B cell (primary cell): ENCODE data around the gene ARID4B. TPM values are rescaled to one million over a fixed set of nuclear protein-coding genes. Genes with fewer than 3 reads are reported as not detected.

ENCODE experiments used
- ATAC-seq: fragments of 200-7000 bp; cut with Tn5 transposase; one replicate; pipeline ENCODE4 v1.10.0; 2021; ENCODE audit warnings: low read depth, mild to moderate bottlenecking, moderate number of reproducible peaks, moderate library complexity
- CTCF ChIA-PET: fragments of 350-600 bp; sonication (Branson Sonifier 250); formaldehyde crosslinking; loops from one replicate; lab custom pipeline; 2021; ENCODE audit warnings: antibody characterized with exemption, inconsistent platforms; lab: Charles Lee
- POLR2A ChIA-PET: fragments of 350-600 bp; sonication (Branson Sonifier 250); formaldehyde crosslinking; loops from one replicate; lab custom pipeline; 2021; ENCODE audit warnings: antibody characterized with exemption; lab: Charles Lee
- DNase-seq: peaks from one replicate; pipeline ENCODE4 v3.0.0; 2013
- H2AFZ ChIP-seq: 2 replicates; pipeline ENCODE4 v1.6.1; 2012; ENCODE audit warnings: mild to moderate bottlenecking, low read depth, low read length; ENCODE audit not compliant: insufficient read depth, poor library complexity, severe bottlenecking
- H3K27ac ChIP-seq, 2 donors: 1 replicate in 1 of 2; 2 replicates in 1 of 2; pipeline ENCODE4 v1.5.1; 2012 to 2013; ENCODE audit warnings: low read length in 2 of 2, mild to moderate bottlenecking in 2 of 2, moderate library complexity in 1 of 2
- H3K27me3 ChIP-seq, 4 experiments: fragments of 200-600 bp in 1 of 4; sonication (generic) in 1 of 4; replicated peaks in 1 of 4; 1 replicate in 2 of 4; 2 replicates in 2 of 4; pipeline versions ENCODE4 v1.6.1 to v1.7.0; 2013 to 2016; ENCODE audit warnings: low read length in 3 of 4, mild to moderate bottlenecking in 2 of 4, mixed read lengths in 1 of 4, moderate library complexity in 1 of 4; ENCODE audit not compliant: insufficient read depth in 4 of 4, control insufficient read depth in 3 of 4; ENCODE audit errors: control extremely low read depth in 1 of 4
- H3K36me3 ChIP-seq, 2 experiments: replicated peaks in 1 of 2; 1 replicate in 1 of 2; 2 replicates in 1 of 2; pipeline versions ENCODE4 v1.6.1 to v1.7.1; 2013; ENCODE audit warnings: low read length in 1 of 2; ENCODE audit not compliant: insufficient read depth in 2 of 2, control insufficient read depth in 1 of 2; ENCODE audit errors: control extremely low read depth in 1 of 2, extremely low read depth in 1 of 2
- H3K4me1 ChIP-seq, 2 donors: fragments of 200-600 bp in 1 of 2; sonication (generic) in 1 of 2; 1 replicate in 1 of 2; 2 replicates in 1 of 2; pipeline versions ENCODE4 v1.5.1 to v1.6.1; 2013 to 2017; ENCODE audit warnings: low read length in 2 of 2; ENCODE audit not compliant: control insufficient read depth in 2 of 2, insufficient read depth in 2 of 2
- H3K4me2 ChIP-seq: replicated peaks from 2 replicates; pipeline ENCODE3; 2012; ENCODE audit warnings: mild to moderate bottlenecking, low read depth, low read length; ENCODE audit not compliant: poor library complexity, severe bottlenecking
- H3K4me3 ChIP-seq, 5 experiments: fragments of 200-600 bp in 1 of 5; sonication (generic) in 1 of 5; 1 replicate in 3 of 5; 2 replicates in 2 of 5; pipeline versions ENCODE4 v1.5.1 to v1.7.0; 2011 to 2016; ENCODE audit warnings: low read length in 4 of 5, mild to moderate bottlenecking in 4 of 5, low read depth in 2 of 5, control low read depth in 1 of 5, moderate library complexity in 1 of 5; ENCODE audit not compliant: insufficient read depth in 1 of 5; ENCODE audit errors: control extremely low read depth in 1 of 5, extremely low read depth in 1 of 5
- H3K79me2 ChIP-seq: fragments of 200-600 bp; sonication (generic); one replicate; pipeline ENCODE4 v1.6.0; 2016; ENCODE audit warnings: low read length; ENCODE audit not compliant: control insufficient read depth, insufficient read depth
- H3K9ac ChIP-seq: fragments of 200-600 bp; sonication (generic); 2 replicates; pipeline ENCODE4 v1.6.1; 2017; ENCODE audit warnings: mild to moderate bottlenecking, low read length, moderate library complexity
- H3K9me3 ChIP-seq, 3 donors: one replicate each; pipeline versions ENCODE4 v1.6.1 to v1.7.1; 2013; ENCODE audit warnings: low read length in 2 of 3; ENCODE audit not compliant: control insufficient read depth in 2 of 3, insufficient read depth in 1 of 3; ENCODE audit errors: control extremely low read depth in 1 of 3
- H4K20me1 ChIP-seq: 2 replicates; pipeline ENCODE4 v1.6.0; 2012; ENCODE audit warnings: mild to moderate bottlenecking, low read length; ENCODE audit not compliant: insufficient read depth, control insufficient read depth, poor library complexity, severe bottlenecking
- H3K27ac Mint-ChIP-seq: one replicate; pipeline ENCODE4 v1.8.0; 2021; ENCODE audit warnings: mixed read lengths
- H3K27me3 Mint-ChIP-seq: one replicate; pipeline ENCODE4 v1.8.0; 2021; ENCODE audit warnings: mixed read lengths
- H3K4me1 Mint-ChIP-seq: one replicate; pipeline ENCODE4 v1.8.0; 2021; ENCODE audit warnings: mixed read lengths
- H3K4me3 Mint-ChIP-seq: one replicate; pipeline ENCODE4 v1.8.0; 2021; ENCODE audit warnings: mixed read lengths
- H3K9me3 Mint-ChIP-seq: one replicate; pipeline ENCODE4 v1.8.0; 2022; ENCODE audit warnings: mixed read lengths; ENCODE audit not compliant: insufficient read depth
- CTCF ChIP-seq: fragments of 200-600 bp; IDR thresholded peaks from one replicate; pipeline ENCODE4 v1.8.0; 2022; ENCODE audit warnings: antibody characterized with exemption, mild to moderate bottlenecking
- EZH2 ChIP-seq: IDR thresholded peaks from 2 replicates; pipeline ENCODE4 v1.6.1; 2012; ENCODE audit warnings: borderline replicate concordance, low read depth, mild to moderate bottlenecking, moderate library complexity, low read length; ENCODE audit not compliant: insufficient read depth, poor library complexity, severe bottlenecking
- WGBS: methylation state at CpG from one replicate; pipeline ENCODE4 v1.1.5; 2013; ENCODE audit warnings: missing lambda C conversion rate; ENCODE audit not compliant: insufficient coverage; 5-methylcytosine and 5-hydroxymethylcytosine counted together
- intact Hi-C: fragments of 100-400 bp; cut with micrococcal nuclease; formaldehyde crosslinking; loops from one replicate; pipeline ENCODE4 v1.10.0; 2022
- polyA plus RNA-seq: library from polyadenylated mRNA; depleted of rRNA; stranded (reverse); fragments of >200 nt; gene quantifications from 2 replicates; pipeline ENCODE4 v1.2.3, GENCODE V29; 2012
- total RNA-seq, 2 donors: library from RNA; stranded (reverse); fragments of 120-200 nt in 1 of 2; gene quantifications; 1 replicate in 1 of 2; 2 replicates in 1 of 2; pipeline versions ENCODE4 v1.2.3 to v1.2.4, GENCODE V29; 2013 to 2022

ARID4B gene
- total and polyA plus RNA-seq, 2 donors (not counting 1 experiment from before 2014, with no cell fraction given), result 13.2 to 110 TPM

- intact Hi-C loops, result loop anchor here (10.0 kb wide), 1 partner anchor 245 kb away; no protein-coding TSS in a partner anchor
- Histone ChIP-seq H3K36me3 (peaks cover 12 to 55% of the 10 kb centered on the region in 2 experiments), H3K9me3 (no peaks in the 10 kb centered on the region), H3K9ac (no peak overlapping the region), H3K4me2 (no peak overlapping the region), H3K27ac (no peak overlapping the region), H3K79me2 (no peaks in the 10 kb centered on the region), H4K20me1 (no peaks in the 10 kb centered on the region), H3K4me1 (no peaks in the 10 kb centered on the region), H2AFZ (no peak overlapping the region), H3K27me3 (no peaks in the 10 kb centered on the region), H3K4me3 (no peak overlapping the region)
- Mint-ChIP-seq H3K4me3 (no peak overlapping the region), H3K27me3 (no peaks in the 10 kb centered on the region), H3K4me1 (no peaks in the 10 kb centered on the region), H3K27ac (no peak overlapping the region), H3K9me3 (no peaks in the 10 kb centered on the region)
- ATAC-seq (no peak), DNase-seq (no peak)
- ChIA-PET CTCF (no interaction called here), POLR2A (no interaction called here)
- TF ChIP-seq EZH2 (no peak), CTCF (no peak)
These were observed 158.0 kb downstream of the ARID4B start for GRCh38 chr1:235169986-235170385.

GRCh38 chr1:235168375-235168774 lies 159.6 kb downstream of the ARID4B start:
- ChIA-PET POLR2A (no interaction called here), CTCF (no interaction called here)
- Histone ChIP-seq H3K79me2 (no peaks in the 10 kb centered on the region), H3K4me3 (no peak overlapping the region), H3K27me3 (no peaks in the 10 kb centered on the region), H3K4me2 (no peak overlapping the region), H3K9me3 (no peaks in the 10 kb centered on the region), H3K4me1 (no peaks in the 10 kb centered on the region), H3K9ac (no peak overlapping the region), H3K36me3 (peaks cover 11 to 41% of the 10 kb centered on the region in 2 experiments), H2AFZ (no peak overlapping the region), H4K20me1 (no peaks in the 10 kb centered on the region), H3K27ac (no peak overlapping the region)
- no peak overlapping the region for H3K4me3 Mint-ChIP-seq
- no peak for DNase-seq
- ATAC-seq, result no peak
- no peak overlapping the region for H3K27ac Mint-ChIP-seq
- no peaks in the 10 kb centered on the region for H3K9me3 Mint-ChIP-seq
- WGBS, result no CpG with 5 or more reads among the region's 3 CpGs
- intact Hi-C loops, result loop anchor here (10.0 kb wide), 1 partner anchor 246 kb away; no protein-coding TSS in a partner anchor
- H3K27me3 Mint-ChIP-seq, result no peaks in the 10 kb centered on the region
- no peaks in the 10 kb centered on the region for H3K4me1 Mint-ChIP-seq
- no peak for TF ChIP-seq CTCF
- no peak for TF ChIP-seq EZH2
